ENCODE measurements around the gene SLC9A3.
"Not testable (repeated sequence)": the region's sequence is repeated elsewhere in the genome, so short reads cannot be mapped to it uniquely, and the experiment has no call there.

SLC9A3 gene

GRCh38 chr5:568061-568781 lies 44.0 kb upstream of the SLC9A3 start:
- H3K36me3 ChIP-seq (ENCODE audit: insufficient read depth, low read length): no peaks in the 10 kb centered on the region
- no peak overlapping the region for H3K4me3 ChIP-seq (ENCODE audit: low read length)
- H3K4me1 ChIP-seq (ENCODE audit: insufficient read depth, low read length): 0 out of 2 replicates have a peak, but pooled peaks cover 5% of the 10 kb centered on the region
- no peaks in the 10 kb centered on the region for H3K9me3 ChIP-seq (ENCODE audit: insufficient read depth, low read depth, low read length)
- H3K27me3 ChIP-seq (ENCODE audit: insufficient read depth, low read length): peaks cover 15% of the 10 kb centered on the region
- WGBS: 88% methylated on average over 27 of the region's 27 CpGs
- no peak overlapping the region for H3K9ac ChIP-seq (ENCODE audit: low read depth, low read length)
- no peak overlapping the region for H3K27ac ChIP-seq (ENCODE audit: low read depth, low read length)

GRCh38 chr5:567664-568060 lies 43.4 kb upstream of the SLC9A3 start:
- Histone ChIP-seq H3K27ac (ENCODE audit: low read depth, low read length) (no peak overlapping the region), H3K9ac (ENCODE audit: low read depth, low read length) (no peak overlapping the region), H3K36me3 (ENCODE audit: insufficient read depth, low read length) (no peaks in the 10 kb centered on the region), H3K27me3 (ENCODE audit: insufficient read depth, low read length) (peaks cover 15% of the 10 kb centered on the region), H3K9me3 (ENCODE audit: insufficient read depth, low read depth, low read length) (no peaks in the 10 kb centered on the region), H3K4me3 (ENCODE audit: low read length) (no peak overlapping the region), H3K4me1 (ENCODE audit: insufficient read depth, low read length) (0 out of 2 replicates have a peak, but pooled peaks cover 5% of the 10 kb centered on the region)
- 89% methylated on average over 13 of the region's 13 CpGs for WGBS

- 94% methylated on average over 15 of the region's 16 CpGs for WGBS
- Histone ChIP-seq H3K27ac (ENCODE audit: low read depth, low read length) (no peak overlapping the region), H3K9me3 (ENCODE audit: insufficient read depth, low read depth, low read length) (no peaks in the 10 kb centered on the region), H3K27me3 (ENCODE audit: insufficient read depth, low read length) (peaks cover 15% of the 10 kb centered on the region), H3K9ac (ENCODE audit: low read depth, low read length) (no peak overlapping the region), H3K4me1 (ENCODE audit: insufficient read depth, low read length) (no peaks in the 10 kb centered on the region), H3K36me3 (ENCODE audit: insufficient read depth, low read length) (no peaks in the 10 kb centered on the region), H3K4me3 (ENCODE audit: low read length) (no peak overlapping the region)
These were observed 42.5 kb upstream of the SLC9A3 start for GRCh38 chr5:566636-567309.

GRCh38 chr5:565782-566440 lies 41.7 kb upstream of the SLC9A3 start:
- Histone ChIP-seq H3K9ac (ENCODE audit: low read depth, low read length) (no peak overlapping the region), H3K27ac (ENCODE audit: low read depth, low read length) (no peak overlapping the region), H3K27me3 (ENCODE audit: insufficient read depth, low read length) (peaks cover 15% of the 10 kb centered on the region), H3K4me1 (ENCODE audit: insufficient read depth, low read length) (no peaks in the 10 kb centered on the region), H3K9me3 (ENCODE audit: insufficient read depth, low read depth, low read length) (no peaks in the 10 kb centered on the region), H3K36me3 (ENCODE audit: insufficient read depth, low read length) (no peaks in the 10 kb centered on the region), H3K4me3 (ENCODE audit: low read length) (no peak overlapping the region)
- WGBS: 72% methylated on average over 18 of the region's 20 CpGs

GRCh38 chr5:561408-561807 lies 37.2 kb upstream of the SLC9A3 start:
- H3K9me3 ChIP-seq (ENCODE audit: insufficient read depth, low read depth, low read length): no peaks in the 10 kb centered on the region
- H3K27me3 ChIP-seq (ENCODE audit: insufficient read depth, low read length): peaks cover 9% of the 10 kb centered on the region
- no peak overlapping the region for H3K4me3 ChIP-seq (ENCODE audit: low read length)
- no peaks in the 10 kb centered on the region for H3K4me1 ChIP-seq (ENCODE audit: insufficient read depth, low read length)
- no peaks in the 10 kb centered on the region for H3K36me3 ChIP-seq (ENCODE audit: insufficient read depth, low read length)
- no peak overlapping the region for H3K27ac ChIP-seq (ENCODE audit: low read depth, low read length)
- WGBS: 96% methylated on average over 21 of the region's 21 CpGs
- H3K9ac ChIP-seq (ENCODE audit: low read depth, low read length): no peak overlapping the region

- Histone ChIP-seq H3K4me1 (ENCODE audit: insufficient read depth, low read length) (no peaks in the 10 kb centered on the region), H3K9me3 (ENCODE audit: insufficient read depth, low read depth, low read length) (no peaks in the 10 kb centered on the region), H3K27me3 (ENCODE audit: insufficient read depth, low read length) (peaks cover 3% of the 10 kb centered on the region), H3K4me3 (ENCODE audit: low read length) (no peak overlapping the region), H3K36me3 (ENCODE audit: insufficient read depth, low read length) (no peaks in the 10 kb centered on the region), H3K27ac (ENCODE audit: low read depth, low read length) (no peak overlapping the region), H3K9ac (ENCODE audit: low read depth, low read length) (no peak overlapping the region)
- WGBS: 86% methylated on average over 12 of the region's 12 CpGs
These were observed 36.5 kb upstream of the SLC9A3 start for GRCh38 chr5:560792-561166.

GRCh38 chr5:558871-559503 lies 34.7 kb upstream of the SLC9A3 start:
- H3K9ac ChIP-seq (ENCODE audit: low read depth, low read length): no peak overlapping the region
- no peaks in the 10 kb centered on the region for H3K27me3 ChIP-seq (ENCODE audit: insufficient read depth, low read length)
- no peaks in the 10 kb centered on the region for H3K9me3 ChIP-seq (ENCODE audit: insufficient read depth, low read depth, low read length)
- no peaks in the 10 kb centered on the region for H3K36me3 ChIP-seq (ENCODE audit: insufficient read depth, low read length)
- WGBS: 91% methylated on average over 32 of the region's 32 CpGs
- no peak overlapping the region for H3K4me3 ChIP-seq (ENCODE audit: low read length)
- H3K27ac ChIP-seq (ENCODE audit: low read depth, low read length): no peak overlapping the region
- H3K4me1 ChIP-seq (ENCODE audit: insufficient read depth, low read length): no peaks in the 10 kb centered on the region

- Histone ChIP-seq H3K9ac (ENCODE audit: low read depth, low read length) (no peak overlapping the region), H3K4me3 (ENCODE audit: low read length) (no peak overlapping the region), H3K9me3 (ENCODE audit: insufficient read depth, low read depth, low read length) (no peaks in the 10 kb centered on the region), H3K36me3 (ENCODE audit: insufficient read depth, low read length) (no peaks in the 10 kb centered on the region), H3K4me1 (ENCODE audit: insufficient read depth, low read length) (no peaks in the 10 kb centered on the region), H3K27me3 (ENCODE audit: insufficient read depth, low read length) (no peaks in the 10 kb centered on the region), H3K27ac (ENCODE audit: low read depth, low read length) (no peak overlapping the region)
- 92% methylated on average over 10 of the region's 10 CpGs for WGBS
These were observed 34.1 kb upstream of the SLC9A3 start for GRCh38 chr5:558326-558725.

GRCh38 chr5:557917-558316 lies 33.7 kb upstream of the SLC9A3 start:
- not testable (repeated sequence) for H3K4me3 ChIP-seq (ENCODE audit: low read length); H3K4me1 ChIP-seq (ENCODE audit: insufficient read depth, low read length); H3K36me3 ChIP-seq (ENCODE audit: insufficient read depth, low read length); H3K9ac ChIP-seq (ENCODE audit: low read depth, low read length); H3K27ac ChIP-seq (ENCODE audit: low read depth, low read length); H3K9me3 ChIP-seq (ENCODE audit: insufficient read depth, low read depth, low read length); H3K27me3 ChIP-seq (ENCODE audit: insufficient read depth, low read length)
- WGBS: 93% methylated on average over 3 of the region's 4 CpGs

GRCh38 chr5:556909-557441 lies 32.7 kb upstream of the SLC9A3 start:
- H3K27ac ChIP-seq (ENCODE audit: low read depth, low read length): no peak overlapping the region
- WGBS: 94% methylated on average over 19 of the region's 19 CpGs
- no peak overlapping the region for H3K9ac ChIP-seq (ENCODE audit: low read depth, low read length)
- no peak overlapping the region for H3K4me3 ChIP-seq (ENCODE audit: low read length)
- no peaks in the 10 kb centered on the region; the same call in 1 of the 2 replicates for H3K27me3 ChIP-seq (ENCODE audit: insufficient read depth, low read length)
- H3K36me3 ChIP-seq (ENCODE audit: insufficient read depth, low read length): no peaks in the 10 kb centered on the region
- H3K4me1 ChIP-seq (ENCODE audit: insufficient read depth, low read length): no peaks in the 10 kb centered on the region
- H3K9me3 ChIP-seq (ENCODE audit: insufficient read depth, low read depth, low read length): no peaks in the 10 kb centered on the region

All from HUES64 (cell line).